BLaER1 (cell line): ENCODE measurements around the gene COASY.
"Not testable (repeated sequence)": the region's sequence is repeated elsewhere in the genome, so short reads cannot be mapped to it uniquely, and the experiment has no call there.

Experiments used
- H3K27ac ChIP-seq: shearing (Covaris generic); formaldehyde crosslinking; 2 replicates; pipeline ENCODE4 v1.8.1; 2022
- H3K27me3 ChIP-seq: shearing (Covaris generic); formaldehyde crosslinking; 2 replicates; pipeline ENCODE4 v1.8.1; 2022
- H3K36me3 ChIP-seq: shearing (Covaris generic); formaldehyde crosslinking; 2 replicates; pipeline ENCODE4 v1.8.1; 2022
- H3K4me1 ChIP-seq: shearing (Covaris generic); formaldehyde crosslinking; 2 replicates; pipeline ENCODE4 v1.8.1; 2022
- H3K4me2 ChIP-seq: shearing (Covaris generic); formaldehyde crosslinking; 2 replicates; pipeline ENCODE4 v1.8.1; 2022
- H3K4me3 ChIP-seq: shearing (Covaris generic); formaldehyde crosslinking; 2 replicates; pipeline ENCODE4 v1.8.1; 2022
- H3K9ac ChIP-seq: shearing (Covaris generic); formaldehyde crosslinking; 2 replicates; pipeline ENCODE4 v1.8.1; 2022
- H3K9me3 ChIP-seq: shearing (Covaris generic); formaldehyde crosslinking; 2 replicates; pipeline ENCODE4 v1.8.1; 2022
- H4K20me1 ChIP-seq: shearing (Covaris generic); formaldehyde crosslinking; 2 replicates; pipeline ENCODE4 v1.8.1; 2022
- Cebpa-rat ChIP-seq: shearing (Covaris generic); IDR thresholded peaks from 2 replicates; pipeline ENCODE4 v1.8.1; 2022

Gene COASY

DNA sequence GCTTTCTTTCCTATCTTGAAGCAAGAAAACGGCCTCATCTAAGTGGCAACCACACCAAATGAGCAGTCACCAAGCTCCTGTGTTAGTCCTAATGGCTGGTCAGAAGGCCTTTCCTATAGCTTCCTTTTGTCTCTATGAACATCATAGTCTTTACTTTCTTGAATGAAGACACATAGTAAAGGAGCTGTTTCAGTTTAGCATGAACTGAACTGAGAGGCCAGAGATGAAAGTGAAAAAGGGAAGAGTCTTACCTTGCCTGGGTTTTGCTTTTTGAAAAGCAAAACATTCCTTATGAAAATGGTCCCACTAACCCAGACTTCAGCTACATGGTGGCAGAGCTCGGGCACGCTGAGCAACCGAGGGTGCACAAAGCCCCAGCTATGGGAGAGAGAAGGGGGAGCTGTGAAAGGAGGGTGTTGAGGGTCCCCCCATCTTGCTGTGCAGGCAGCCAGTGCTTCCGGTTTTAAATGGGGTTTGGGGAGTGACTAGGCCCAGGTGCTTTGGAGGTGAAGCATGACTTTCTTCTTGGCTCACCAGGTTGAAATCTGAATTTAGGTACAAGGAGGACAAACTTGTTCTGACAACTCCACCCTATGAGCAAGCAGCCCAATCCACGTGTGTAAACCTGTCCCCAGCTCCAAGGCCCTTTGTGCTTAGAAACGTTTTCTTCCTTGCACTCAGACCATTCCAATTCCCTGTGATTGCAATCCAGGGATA lies 24.7 kb downstream of the COASY start:
- no peak overlapping the region for H3K4me3 ChIP-seq
- peaks cover 22% of the 10 kb centered on the region; the same call in 1 of the 2 replicates for H4K20me1 ChIP-seq
- no peaks in the 10 kb centered on the region for H3K4me1 ChIP-seq
- no peaks in the 10 kb centered on the region for H3K9me3 ChIP-seq
- H3K27ac ChIP-seq, result no peak overlapping the region
- H3K36me3 ChIP-seq, result peaks cover 100% of the 10 kb centered on the region
- no peak for TF ChIP-seq Cebpa-rat
- no peak overlapping the region for H3K4me2 ChIP-seq
- no peaks in the 10 kb centered on the region for H3K27me3 ChIP-seq
- H3K9ac ChIP-seq, result no peak overlapping the region

- Histone ChIP-seq H3K27me3 (no peaks in the 10 kb centered on the region), H3K9ac (no peak overlapping the region), H3K4me3 (no peak overlapping the region), H3K27ac (no peak overlapping the region), H3K9me3 (no peaks in the 10 kb centered on the region), H3K4me1 (no peaks in the 10 kb centered on the region), H3K36me3 (peaks cover 87% of the 10 kb centered on the region), H4K20me1 (peaks cover 56% of the 10 kb centered on the region), H3K4me2 (no peak overlapping the region)
- TF ChIP-seq Cebpa-rat, result no peak
Observed at GRCh38 chr17:42590886-42591285, 28.9 kb downstream of the COASY start.

DNA sequence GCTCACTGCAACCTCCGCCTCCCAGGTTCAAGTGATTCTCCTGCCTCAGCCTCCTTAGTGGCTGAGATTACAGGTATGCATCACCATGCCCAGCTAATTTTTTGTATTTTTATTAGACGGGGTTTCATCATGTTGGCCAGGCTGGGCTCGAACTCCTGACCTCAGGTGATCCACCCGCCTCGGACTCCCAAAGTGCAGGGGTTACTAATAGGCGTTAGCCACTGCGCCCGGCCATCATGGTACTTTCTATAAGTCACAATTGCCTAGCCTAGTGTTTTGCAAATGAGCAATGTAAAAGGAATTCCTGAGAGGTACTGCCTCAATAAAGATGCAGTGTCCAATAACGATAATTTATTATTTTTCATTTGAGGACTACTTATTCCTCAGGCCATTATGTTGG lies 29.5 kb downstream of the COASY start:
- no peak for TF ChIP-seq Cebpa-rat
- Histone ChIP-seq H3K4me3 (no peak overlapping the region), H3K27me3 (no peaks in the 10 kb centered on the region), H3K9me3 (no peaks in the 10 kb centered on the region), H3K27ac (no peak overlapping the region), H4K20me1 (peaks cover 56% of the 10 kb centered on the region), H3K36me3 (peaks cover 86% of the 10 kb centered on the region), H3K4me1 (no peaks in the 10 kb centered on the region), H3K9ac (no peak overlapping the region), H3K4me2 (no peak overlapping the region)

DNA sequence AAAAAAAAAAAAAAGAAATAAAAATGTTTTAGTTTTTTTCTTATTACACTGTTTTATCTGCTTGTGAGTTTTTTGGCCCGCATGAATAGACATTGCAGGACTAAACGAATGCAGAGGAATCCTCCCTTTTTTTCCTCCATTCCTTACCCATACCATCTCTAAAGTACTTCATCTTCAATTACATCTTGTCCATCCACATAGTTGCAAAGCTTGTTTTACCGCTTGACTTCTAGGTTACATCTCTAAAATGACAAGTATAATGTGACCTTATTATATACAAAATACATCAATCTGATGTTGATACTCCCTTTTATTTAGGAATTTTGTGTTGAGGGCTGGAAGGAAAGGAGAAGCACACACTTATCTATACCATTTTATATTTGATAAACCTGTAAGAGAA lies 34.4 kb downstream of the COASY start:
- no peaks in the 10 kb centered on the region for H3K9me3 ChIP-seq
- H3K27me3 ChIP-seq, result no peaks in the 10 kb centered on the region
- H3K27ac ChIP-seq, result no peak overlapping the region
- H4K20me1 ChIP-seq, result peaks cover 84% of the 10 kb centered on the region
- no peak overlapping the region for H3K4me3 ChIP-seq
- TF ChIP-seq Cebpa-rat, result no peak
- peaks cover 55% of the 10 kb centered on the region for H3K36me3 ChIP-seq
- H3K4me2 ChIP-seq, result no peak overlapping the region
- H3K4me1 ChIP-seq, result peaks cover 21% of the 10 kb centered on the region
- H3K9ac ChIP-seq, result no peak overlapping the region

DNA sequence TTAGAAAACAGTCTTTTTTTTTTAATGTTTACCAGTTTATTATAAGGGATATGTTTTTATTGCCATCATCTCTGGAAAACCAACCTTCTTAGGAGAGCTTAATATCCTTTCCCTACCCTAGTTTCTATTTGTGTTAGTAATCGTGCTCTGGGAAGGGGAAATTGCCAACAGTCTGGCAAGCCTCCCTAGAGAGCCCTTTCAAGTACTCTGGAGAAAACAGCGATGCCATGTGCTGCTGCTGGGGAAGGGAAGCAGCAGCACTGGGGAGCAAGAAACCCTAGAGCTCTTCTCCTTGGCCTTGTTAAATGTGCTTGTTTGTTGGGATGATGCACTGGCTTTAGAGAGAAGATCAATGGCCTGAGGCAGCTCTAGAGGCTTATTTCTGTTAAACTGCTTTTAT lies 37.0 kb downstream of the COASY start:
- Histone ChIP-seq H3K9me3 (no peaks in the 10 kb centered on the region), H3K27ac (peak overlapping the region; percentile 53; the same call in 1 of the 2 replicates), H4K20me1 (peaks cover 83% of the 10 kb centered on the region), H3K36me3 (peaks cover 40% of the 10 kb centered on the region), H3K27me3 (no peaks in the 10 kb centered on the region), H3K9ac (peak overlapping the region; percentile 39), H3K4me3 (no peak overlapping the region), H3K4me2 (peak overlapping the region; percentile 77), H3K4me1 (peaks cover 30% of the 10 kb centered on the region)
- no peak for TF ChIP-seq Cebpa-rat

GRCh38 chr17:42603318-42603717 lies 41.4 kb downstream of the COASY start:
- Histone ChIP-seq H4K20me1 (peaks cover 93% of the 10 kb centered on the region), H3K4me3 (no peak overlapping the region), H3K4me1 (peaks cover 52% of the 10 kb centered on the region), H3K27me3 (no peaks in the 10 kb centered on the region), H3K4me2 (no peak overlapping the region), H3K9me3 (no peaks in the 10 kb centered on the region), H3K27ac (no peak overlapping the region), H3K9ac (no peak overlapping the region), H3K36me3 (peaks cover 16% of the 10 kb centered on the region)
- no peak for TF ChIP-seq Cebpa-rat

GRCh38 chr17:42607769-42608168 lies 45.8 kb downstream of the COASY start:
- Histone ChIP-seq H3K4me3 (peak overlapping the region; percentile 98), H3K9me3 (no peaks in the 10 kb centered on the region), H3K9ac (peak overlapping the region; percentile 95; the same call in 1 of the 2 replicates), H4K20me1 (peaks cover 62% of the 10 kb centered on the region), H3K27ac (0 out of 2 replicates have a peak overlapping the region, but pooled peaks have one; percentile 92), H3K36me3 (peaks cover 19% of the 10 kb centered on the region), H3K4me2 (peak overlapping the region; percentile 93), H3K27me3 (no peaks in the 10 kb centered on the region), H3K4me1 (peaks cover 47% of the 10 kb centered on the region)
- TF ChIP-seq Cebpa-rat, result no peak

GRCh38 chr17:42608305-42609181 lies 46.6 kb downstream of the COASY start:
- Histone ChIP-seq H3K27ac (peak overlapping the region; percentile 92), H3K4me3 (peak overlapping the region; percentile 98), H3K36me3 (peaks cover 26% of the 10 kb centered on the region), H3K9me3 (no peaks in the 10 kb centered on the region), H3K4me2 (peak overlapping the region; percentile 93), H4K20me1 (peaks cover 54% of the 10 kb centered on the region), H3K9ac (peak overlapping the region; percentile 95), H3K27me3 (no peaks in the 10 kb centered on the region), H3K4me1 (peaks cover 41% of the 10 kb centered on the region)
- TF ChIP-seq Cebpa-rat, result no peak

- Histone ChIP-seq H3K27ac (peak within 1 kb of the TSS; percentile 92), H3K27me3 (no peaks in the 10 kb centered on the region), H3K4me1 (peaks cover 38% of the 10 kb centered on the region), H3K9ac (peak within 1 kb of the TSS; percentile 95), H3K4me2 (peak within 1 kb of the TSS; percentile 93), H4K20me1 (peaks cover 47% of the 10 kb centered on the region), H3K36me3 (peaks cover 32% of the 10 kb centered on the region), H3K4me3 (peak within 1 kb of the TSS; percentile 98), H3K9me3 (no peaks in the 10 kb centered on the region)
- TF ChIP-seq Cebpa-rat, result no peak
Observed at GRCh38 chr17:42609182-42609813, 47.4 kb downstream of the COASY start, which contains the start of the genes RETREG3 and TUBG1. Gene RETREG3, minus strand, starts transcription at chr17:42609374. Its CDS starts 50 bp downstream, at chr17:42609324. Gene TUBG1, plus strand, starts transcription at chr17:42609683. Its CDS starts 55 bp downstream, at chr17:42609738.

- H3K27ac ChIP-seq, result peak overlapping the region; percentile 88
- not testable (repeated sequence) for H3K27me3 ChIP-seq, H3K9me3 ChIP-seq
- H3K4me3 ChIP-seq, result peak overlapping the region; percentile 98
- H3K4me1 ChIP-seq, result peaks cover 38% of the 10 kb centered on the region
- peak overlapping the region; percentile 84 for H3K4me2 ChIP-seq
- peaks cover 39% of the 10 kb centered on the region for H4K20me1 ChIP-seq
- peak overlapping the region; percentile 94 for H3K9ac ChIP-seq
- H3K36me3 ChIP-seq, result peaks cover 35% of the 10 kb centered on the region
Observed at GRCh38 chr17:42609814-42610801, 48.2 kb downstream of the COASY start.
